CD4-positive, alpha-beta T cell treated with Interleukin-21 for 1 hour (primary cell): ENCODE measurements around the gene RHO.
"Not testable (repeated sequence)": the region's sequence is repeated elsewhere in the genome, so short reads cannot be mapped to it uniquely, and the experiment has no call there.

Experiments used
- DNase-seq: peaks from one replicate; pipeline ENCODE4 v3.0.0-alpha.2; 2020

Gene RHO

DNA sequence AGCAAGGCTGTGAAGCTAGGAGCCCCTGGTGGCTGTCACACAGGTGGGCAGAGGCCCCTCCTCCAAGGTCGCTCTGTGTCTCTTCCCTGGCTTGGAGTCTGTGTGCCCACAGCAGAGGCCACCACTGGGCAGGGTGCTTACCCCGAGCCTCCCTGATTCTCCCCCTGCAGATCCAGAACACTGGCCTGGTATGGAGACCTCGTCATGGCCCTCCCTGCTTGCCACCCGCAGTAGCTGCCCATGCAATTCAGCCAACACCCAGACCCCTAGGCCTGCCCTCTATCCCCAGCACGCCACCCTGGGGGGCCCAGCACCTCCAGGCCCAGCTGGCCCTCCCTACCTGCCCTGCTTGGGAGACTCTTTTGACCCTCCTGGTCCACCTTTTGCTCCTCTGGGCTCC, 5.5 kb upstream of the RHO start:
- no peak for DNase-seq

DNA sequence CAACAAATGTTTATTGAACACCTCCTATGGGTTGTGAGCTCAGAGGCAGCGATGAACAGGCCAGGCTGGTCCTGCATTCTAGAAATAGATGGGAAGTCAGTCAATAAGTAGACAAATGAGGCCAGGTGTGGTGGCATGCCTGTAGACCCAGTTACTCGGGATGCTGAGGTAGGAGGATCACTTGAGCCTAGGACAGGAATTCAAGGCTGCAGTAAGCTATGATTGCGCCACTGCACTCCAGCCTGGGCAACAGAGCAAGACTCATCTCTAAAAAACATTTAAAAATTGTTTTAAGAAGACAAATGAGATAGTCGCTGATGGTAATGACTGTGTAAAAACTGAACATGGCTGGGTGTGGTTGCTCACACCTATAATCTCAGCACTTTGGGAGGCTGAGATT, 4.4 kb upstream of the RHO start:
- DNase-seq, result no peak

DNA sequence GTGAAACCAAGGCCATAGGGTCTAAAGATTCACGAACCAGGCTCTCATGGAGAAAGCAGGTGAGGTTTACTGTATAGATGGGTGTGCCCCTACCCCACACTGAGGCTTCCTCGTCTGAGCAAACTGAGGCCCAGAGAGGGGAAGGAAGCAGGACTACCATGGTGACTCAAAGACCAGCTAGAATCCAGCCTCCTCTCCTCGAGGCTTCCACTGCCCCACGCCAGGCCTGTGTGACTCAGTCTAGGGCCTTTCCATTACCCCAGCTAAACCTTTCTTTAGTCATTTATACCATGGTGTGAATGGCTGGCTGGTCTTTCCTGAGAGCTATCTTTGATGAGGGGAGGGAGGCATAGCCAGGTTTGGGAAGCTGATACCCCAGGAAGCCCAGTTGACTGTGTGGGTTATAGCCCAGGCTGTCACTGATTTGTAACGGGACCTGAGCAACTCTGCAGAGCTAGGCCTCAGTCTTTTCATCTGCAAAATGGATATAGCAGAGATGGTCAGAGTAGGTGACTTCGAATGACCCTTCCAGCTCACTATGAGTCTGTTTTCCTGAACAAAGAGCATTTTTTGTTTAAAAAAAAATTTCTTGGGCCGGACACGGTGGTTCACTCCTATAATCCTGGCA, 3.0 kb upstream of the RHO start:
- DNase-seq, result no peak

DNA sequence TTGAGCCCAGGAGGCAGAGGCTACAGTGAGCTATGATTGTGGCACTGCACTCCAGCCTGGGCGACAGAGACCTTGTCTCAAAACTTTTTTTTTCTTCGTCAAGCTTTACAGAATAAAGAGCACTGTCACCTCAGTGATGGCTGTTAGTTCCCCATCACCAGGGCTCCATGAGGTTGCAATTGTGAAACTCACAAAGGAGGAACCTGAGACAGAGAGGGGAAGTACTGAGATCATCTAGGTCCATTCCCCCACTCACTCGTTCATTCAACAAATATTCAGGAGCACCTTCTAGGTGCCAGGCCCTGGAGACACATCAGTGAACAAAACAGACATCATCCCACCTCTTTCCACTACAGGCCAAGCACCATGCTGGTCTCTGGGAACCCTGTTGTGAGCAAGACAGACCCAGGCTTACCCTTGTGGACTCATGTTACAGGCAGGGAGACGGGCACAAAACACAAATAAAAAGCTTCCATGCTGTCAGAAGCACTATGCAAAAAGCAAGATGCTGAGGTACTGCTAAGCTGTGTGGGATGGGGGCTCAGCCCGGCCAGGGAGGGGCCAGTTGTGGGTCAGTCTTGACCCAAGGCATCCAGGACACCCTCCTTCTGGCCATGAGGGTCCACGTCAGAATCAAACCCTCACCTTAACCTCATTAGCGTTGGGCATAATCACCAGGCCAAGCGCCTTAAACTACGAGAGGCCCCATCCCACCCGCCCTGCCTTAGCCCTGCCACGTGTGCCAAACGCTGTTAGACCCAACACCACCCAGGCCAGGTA, 2.1 kb upstream of the RHO start:
- peak; percentile 20 for DNase-seq

DNA sequence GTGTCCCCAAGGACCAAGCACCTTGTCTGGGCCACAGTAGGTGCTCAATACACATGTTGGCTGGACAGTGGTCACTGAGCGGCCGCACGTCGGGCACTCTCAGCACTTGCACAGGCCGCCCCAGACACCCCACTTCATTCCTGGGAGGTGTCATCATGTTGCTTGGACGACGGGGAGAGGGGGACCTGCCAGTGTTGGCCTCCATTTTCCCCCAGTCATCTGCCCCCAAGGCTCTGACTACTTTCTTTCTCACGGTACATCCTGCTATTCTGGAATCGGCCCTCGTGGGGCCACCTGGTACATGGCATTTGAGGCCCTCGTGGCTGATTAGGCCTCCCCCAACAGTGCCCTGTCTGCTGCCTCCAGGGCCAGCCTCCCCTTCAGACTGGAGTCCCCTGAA, 1.2 kb upstream of the RHO start:
- no peak for DNase-seq

DNA sequence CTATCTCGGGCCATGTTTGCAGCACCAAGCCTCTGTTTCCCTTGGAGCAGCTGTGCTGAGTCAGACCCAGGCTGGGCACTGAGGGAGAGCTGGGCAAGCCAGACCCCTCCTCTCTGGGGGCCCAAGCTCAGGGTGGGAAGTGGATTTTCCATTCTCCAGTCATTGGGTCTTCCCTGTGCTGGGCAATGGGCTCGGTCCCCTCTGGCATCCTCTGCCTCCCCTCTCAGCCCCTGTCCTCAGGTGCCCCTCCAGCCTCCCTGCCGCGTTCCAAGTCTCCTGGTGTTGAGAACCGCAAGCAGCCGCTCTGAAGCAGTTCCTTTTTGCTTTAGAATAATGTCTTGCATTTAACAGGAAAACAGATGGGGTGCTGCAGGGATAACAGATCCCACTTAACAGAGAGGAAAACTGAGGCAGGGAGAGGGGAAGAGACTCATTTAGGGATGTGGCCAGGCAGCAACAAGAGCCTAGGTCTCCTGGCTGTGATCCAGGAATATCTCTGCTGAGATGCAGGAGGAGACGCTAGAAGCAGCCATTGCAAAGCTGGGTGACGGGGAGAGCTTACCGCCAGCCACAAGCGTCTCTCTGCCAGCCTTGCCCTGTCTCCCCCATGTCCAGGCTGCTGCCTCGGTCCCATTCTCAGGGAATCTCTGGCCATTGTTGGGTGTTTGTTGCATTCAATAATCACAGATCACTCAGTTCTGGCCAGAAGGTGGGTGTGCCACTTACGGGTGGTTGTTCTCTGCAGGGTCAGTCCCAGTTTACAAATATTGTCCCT, 1.2 kb downstream of the RHO start:
- DNase-seq, result no peak

DNA sequence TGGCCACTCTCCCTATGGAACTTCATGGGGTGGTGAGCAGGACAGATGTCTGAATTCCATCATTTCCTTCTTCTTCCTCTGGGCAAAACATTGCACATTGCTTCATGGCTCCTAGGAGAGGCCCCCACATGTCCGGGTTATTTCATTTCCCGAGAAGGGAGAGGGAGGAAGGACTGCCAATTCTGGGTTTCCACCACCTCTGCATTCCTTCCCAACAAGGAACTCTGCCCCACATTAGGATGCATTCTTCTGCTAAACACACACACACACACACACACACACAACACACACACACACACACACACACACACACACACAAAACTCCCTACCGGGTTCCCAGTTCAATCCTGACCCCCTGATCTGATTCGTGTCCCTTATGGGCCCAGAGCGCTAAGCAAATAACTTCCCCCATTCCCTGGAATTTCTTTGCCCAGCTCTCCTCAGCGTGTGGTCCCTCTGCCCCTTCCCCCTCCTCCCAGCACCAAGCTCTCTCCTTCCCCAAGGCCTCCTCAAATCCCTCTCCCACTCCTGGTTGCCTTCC, 1.9 kb downstream of the RHO start:
- no peak for DNase-seq

DNA sequence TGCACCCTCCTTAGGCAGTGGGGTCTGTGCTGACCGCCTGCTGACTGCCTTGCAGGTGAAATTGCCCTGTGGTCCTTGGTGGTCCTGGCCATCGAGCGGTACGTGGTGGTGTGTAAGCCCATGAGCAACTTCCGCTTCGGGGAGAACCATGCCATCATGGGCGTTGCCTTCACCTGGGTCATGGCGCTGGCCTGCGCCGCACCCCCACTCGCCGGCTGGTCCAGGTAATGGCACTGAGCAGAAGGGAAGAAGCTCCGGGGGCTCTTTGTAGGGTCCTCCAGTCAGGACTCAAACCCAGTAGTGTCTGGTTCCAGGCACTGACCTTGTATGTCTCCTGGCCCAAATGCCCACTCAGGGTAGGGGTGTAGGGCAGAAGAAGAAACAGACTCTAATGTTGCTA, 2.4 kb downstream of the RHO start:
- no peak for DNase-seq

DNA sequence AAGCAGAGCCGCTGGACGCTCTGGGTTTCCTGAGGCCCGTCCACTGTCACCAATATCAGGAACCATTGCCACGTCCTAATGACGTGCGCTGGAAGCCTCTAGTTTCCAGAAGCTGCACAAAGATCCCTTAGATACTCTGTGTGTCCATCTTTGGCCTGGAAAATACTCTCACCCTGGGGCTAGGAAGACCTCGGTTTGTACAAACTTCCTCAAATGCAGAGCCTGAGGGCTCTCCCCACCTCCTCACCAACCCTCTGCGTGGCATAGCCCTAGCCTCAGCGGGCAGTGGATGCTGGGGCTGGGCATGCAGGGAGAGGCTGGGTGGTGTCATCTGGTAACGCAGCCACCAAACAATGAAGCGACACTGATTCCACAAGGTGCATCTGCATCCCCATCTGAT, 3.3 kb downstream of the RHO start:
- DNase-seq, result no peak

DNA sequence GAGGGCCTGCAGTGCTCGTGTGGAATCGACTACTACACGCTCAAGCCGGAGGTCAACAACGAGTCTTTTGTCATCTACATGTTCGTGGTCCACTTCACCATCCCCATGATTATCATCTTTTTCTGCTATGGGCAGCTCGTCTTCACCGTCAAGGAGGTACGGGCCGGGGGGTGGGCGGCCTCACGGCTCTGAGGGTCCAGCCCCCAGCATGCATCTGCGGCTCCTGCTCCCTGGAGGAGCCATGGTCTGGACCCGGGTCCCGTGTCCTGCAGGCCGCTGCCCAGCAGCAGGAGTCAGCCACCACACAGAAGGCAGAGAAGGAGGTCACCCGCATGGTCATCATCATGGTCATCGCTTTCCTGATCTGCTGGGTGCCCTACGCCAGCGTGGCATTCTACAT, 3.8 kb downstream of the RHO start:
- no peak for DNase-seq

DNA sequence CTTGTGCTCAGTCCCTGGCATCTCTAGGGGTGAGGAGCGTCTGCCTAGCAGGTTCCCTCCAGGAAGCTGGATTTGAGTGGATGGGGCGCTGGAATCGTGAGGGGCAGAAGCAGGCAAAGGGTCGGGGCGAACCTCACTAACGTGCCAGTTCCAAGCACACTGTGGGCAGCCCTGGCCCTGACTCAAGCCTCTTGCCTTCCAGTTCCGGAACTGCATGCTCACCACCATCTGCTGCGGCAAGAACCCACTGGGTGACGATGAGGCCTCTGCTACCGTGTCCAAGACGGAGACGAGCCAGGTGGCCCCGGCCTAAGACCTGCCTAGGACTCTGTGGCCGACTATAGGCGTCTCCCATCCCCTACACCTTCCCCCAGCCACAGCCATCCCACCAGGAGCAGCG, 5.0 kb downstream of the RHO start:
- no peak for DNase-seq

DNA sequence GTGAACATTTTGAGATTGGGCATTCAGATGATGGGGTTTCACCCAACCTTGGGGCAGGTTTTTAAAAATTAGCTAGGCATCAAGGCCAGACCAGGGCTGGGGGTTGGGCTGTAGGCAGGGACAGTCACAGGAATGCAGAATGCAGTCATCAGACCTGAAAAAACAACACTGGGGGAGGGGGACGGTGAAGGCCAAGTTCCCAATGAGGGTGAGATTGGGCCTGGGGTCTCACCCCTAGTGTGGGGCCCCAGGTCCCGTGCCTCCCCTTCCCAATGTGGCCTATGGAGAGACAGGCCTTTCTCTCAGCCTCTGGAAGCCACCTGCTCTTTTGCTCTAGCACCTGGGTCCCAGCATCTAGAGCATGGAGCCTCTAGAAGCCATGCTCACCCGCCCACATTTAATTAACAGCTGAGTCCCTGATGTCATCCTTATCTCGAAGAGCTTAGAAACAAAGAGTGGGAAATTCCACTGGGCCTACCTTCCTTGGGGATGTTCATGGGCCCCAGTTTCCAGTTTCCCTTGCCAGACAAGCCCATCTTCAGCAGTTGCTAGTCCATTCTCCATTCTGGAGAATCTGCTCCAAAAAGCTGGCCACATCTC, 6.1 kb downstream of the RHO start:
- no peak for DNase-seq

DNA sequence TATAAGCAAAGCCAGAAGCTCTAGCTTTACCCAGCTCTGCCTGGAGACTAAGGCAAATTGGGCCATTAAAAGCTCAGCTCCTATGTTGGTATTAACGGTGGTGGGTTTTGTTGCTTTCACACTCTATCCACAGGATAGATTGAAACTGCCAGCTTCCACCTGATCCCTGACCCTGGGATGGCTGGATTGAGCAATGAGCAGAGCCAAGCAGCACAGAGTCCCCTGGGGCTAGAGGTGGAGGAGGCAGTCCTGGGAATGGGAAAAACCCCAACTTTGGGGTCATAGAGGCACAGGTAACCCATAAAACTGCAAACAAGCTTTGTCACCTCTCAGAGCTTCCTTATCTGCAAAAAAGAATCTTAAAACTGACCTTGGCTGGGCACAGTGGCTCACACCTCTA, 6.6 kb downstream of the RHO start:
- DNase-seq, result no peak

DNA sequence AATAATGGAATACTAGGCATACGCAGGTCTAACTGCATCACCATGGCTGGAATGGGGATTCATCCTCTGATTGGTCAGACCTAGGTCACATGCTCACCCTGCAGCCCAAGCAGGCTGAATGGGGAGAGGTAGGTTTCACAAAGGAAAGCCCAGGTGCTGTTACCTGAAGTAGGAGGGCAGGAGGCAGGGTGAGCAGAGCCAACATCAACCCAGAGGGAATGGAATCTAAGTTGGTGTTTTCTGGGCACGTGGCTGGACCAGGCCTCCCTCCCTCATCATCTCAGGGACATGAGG, 7.9 kb downstream of the RHO start:
- no peak for DNase-seq

DNA sequence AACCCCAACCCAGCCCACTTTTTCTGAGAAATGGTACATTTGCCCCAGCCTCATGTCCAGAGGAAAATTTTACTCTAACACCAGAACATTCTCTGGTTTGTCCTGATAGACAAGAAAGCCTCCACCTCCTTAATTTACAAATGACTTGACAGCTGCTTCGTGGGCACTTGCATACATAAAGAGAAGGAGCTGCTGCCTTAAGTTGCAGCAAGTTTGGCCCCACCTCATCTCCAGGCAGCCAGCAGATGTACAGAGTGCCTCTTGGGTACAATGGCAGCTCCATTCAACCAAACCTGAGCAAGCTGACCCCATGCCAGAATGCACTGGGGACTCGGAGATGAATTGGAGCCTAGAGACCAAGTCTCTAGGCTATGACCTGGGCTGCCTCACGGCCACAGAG, 8.4 kb downstream of the RHO start:
- DNase-seq, result no peak

DNA sequence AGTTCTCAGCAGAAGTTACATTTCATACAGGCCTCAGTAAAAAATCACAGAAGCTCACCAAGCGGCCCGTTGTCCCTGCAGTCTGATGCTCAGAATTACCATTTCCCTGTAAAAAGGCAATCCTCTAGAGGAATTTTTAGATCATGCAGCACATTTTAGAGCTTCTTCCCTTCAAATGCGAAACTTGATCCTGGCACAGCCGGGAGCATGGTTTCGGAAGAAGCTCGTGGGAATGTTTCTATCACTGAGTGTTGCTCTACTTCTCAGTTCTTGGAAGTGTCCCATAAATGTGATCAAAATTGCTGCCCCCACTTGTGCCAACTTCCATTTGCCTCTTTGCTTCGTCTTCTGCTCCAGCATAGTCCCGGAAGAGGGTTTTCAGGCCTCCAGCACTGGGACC, 10.8 kb downstream of the RHO start:
- no peak for DNase-seq

DNA sequence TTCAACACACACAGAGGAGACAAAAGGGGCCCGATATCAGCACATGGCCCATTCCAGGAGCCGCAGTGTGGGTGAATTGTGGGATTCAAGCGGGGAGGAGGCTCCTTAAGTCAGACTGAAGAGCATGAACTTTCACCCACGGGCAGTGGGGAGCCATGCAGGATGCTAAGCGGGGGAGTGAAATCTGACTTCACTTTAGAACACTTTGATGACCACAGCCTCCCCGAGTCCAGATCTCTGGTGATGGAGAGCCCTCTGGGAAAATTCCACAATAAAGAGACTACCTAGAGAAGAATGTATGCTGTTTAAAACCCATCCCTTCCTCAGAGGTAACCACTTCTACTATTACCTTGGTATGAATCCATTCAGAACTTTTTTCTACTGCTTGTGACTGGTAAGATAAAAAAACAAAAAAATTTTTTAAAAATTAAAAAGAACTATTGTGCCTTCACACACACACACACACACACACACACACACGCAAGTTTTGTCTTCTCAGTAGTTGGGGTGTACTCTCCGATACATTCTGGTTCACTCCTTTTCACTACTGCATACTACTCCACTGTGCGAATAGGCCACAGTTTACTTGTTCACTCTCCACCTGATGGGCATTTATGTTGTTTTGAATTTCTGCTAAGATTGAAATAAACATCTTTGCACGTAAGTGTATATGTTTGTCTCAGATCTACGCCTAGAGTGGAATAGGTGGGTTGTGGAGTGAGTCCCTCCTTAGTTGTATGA, 12.5 kb downstream of the RHO start:
- no peak for DNase-seq

DNA sequence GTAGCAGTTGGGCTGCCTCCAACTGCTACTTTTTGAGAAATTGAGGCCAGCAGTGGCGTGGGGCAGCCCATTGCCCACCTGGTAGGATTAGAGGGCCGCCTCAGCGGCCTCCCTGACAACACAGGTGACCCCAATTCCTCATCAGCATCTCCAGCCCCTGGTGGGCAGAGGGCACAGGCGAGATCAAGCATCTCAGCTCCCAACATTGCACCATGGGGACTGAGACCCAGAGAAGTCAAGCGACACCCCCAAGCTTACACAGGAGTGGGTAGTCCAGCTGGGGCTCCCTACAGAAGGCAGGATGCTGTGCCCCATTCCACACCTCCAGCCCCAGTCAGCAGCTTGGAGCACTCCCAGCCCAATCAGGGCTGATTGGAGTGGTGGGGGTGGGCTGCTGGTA, 14.3 kb downstream of the RHO start:
- no peak for DNase-seq

DNA sequence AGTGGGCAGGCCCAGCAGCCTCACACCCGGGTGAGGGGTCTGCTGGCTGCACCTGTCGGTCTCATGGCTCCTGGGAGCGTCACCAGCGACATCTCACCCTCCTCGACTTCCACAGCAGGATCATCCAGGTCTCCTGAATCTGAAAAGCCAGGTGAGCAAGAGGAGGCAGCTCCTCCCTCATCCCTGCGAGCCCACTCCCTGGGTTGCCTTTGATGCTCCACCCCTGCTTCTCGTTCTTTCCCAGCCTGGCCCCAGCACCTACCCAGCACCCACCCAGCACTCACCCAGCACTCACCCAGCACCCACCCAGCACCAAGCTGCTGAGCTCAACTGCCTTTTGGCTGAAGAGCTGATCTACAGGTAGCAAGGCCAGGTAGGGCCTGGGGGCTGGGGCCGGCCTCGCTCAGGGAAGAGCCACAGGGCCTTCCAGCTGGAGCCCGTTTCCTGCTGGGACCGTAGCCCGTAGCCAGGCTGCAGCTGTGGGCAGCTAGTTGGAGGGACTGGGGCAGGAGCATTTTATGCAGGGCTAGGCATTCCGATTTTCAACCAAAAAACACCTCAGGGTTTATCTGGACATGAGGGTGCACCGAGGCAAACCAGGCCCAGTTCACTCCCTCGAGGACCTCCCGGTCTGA, 14.8 kb downstream of the RHO start, which contains the start of gene H1-8:
Gene H1-8 (plus strand): TSS at position 20 of the 635 bp plus-strand sequence. CDS start 44 bp downstream, at position 64.
- no peak for DNase-seq

DNA sequence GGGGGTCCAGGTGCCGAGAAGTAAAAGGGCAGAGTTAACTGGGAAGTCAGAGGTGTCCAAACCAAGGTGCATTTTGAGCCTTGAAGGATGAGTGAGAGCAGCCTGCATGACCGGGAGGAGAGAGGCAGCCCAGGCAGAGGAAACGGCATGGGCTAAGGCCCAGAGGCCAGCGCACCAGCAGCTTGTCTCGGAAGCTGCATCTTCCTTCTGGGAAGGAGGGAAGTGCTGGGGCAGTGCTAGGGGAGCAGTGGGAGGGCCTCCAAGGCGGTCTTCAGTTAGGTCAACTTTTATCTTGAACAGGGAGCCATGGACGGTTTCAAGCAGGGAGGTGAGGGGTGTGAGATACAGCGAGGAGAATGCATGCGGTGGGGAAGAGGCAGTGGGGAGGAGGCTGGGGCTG, 15.6 kb downstream of the RHO start:
- no peak for DNase-seq

DNA sequence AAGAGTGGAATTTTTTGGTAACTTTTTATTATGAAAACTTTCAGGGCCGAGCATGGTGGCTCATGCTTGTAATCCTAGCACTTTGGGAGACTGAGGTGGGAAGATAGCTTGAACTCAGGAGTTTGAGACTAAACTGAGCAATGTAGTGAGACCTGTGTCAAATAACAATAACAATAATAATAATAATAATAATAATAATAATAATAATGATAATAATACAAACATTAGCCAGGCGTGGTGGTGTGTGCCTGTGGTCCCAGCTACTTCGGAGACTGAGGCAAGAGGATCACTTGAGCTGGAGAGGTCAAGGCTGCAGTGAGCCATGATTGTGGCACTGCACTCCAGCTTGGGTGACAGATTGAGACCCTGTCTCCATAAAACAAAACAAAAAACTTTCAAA, 17.5 kb downstream of the RHO start:
- DNase-seq, result not testable (repeated sequence)

DNA sequence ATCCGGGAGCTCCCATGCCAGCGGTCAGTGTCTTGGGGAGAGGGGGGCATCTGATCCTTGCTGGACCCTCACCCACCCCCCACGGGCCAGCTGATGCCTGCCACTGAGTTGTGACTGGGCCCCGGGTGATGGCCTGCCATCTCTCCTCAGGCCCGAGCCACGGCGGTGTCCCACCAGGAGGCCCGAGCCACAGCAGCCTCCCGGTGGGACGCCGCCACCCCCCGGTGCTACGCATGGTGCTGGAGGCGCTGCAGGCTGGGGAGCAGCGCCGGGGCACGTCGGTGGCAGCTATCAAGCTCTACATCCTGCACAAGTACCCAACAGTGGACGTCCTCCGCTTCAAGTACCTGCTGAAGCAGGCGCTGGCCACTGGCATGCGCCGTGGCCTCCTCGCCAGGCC, 18.8 kb downstream of the RHO start:
- no peak for DNase-seq
